GM12873 (cell line): ENCODE results near the gene ZNF436.

ENCODE experiments used
- TF ChIP-seq, protein P1 (sequence below): IDR thresholded peaks from 2 replicates; pipeline ENCODE4 v1.5.1; 2012; ENCODE audit warnings: low read depth, mild to moderate bottlenecking, moderate library complexity, low read length, control low read depth; ENCODE audit not compliant: insufficient read depth; ENCODE audit errors: missing control alignments

Gene ZNF436

DNA sequence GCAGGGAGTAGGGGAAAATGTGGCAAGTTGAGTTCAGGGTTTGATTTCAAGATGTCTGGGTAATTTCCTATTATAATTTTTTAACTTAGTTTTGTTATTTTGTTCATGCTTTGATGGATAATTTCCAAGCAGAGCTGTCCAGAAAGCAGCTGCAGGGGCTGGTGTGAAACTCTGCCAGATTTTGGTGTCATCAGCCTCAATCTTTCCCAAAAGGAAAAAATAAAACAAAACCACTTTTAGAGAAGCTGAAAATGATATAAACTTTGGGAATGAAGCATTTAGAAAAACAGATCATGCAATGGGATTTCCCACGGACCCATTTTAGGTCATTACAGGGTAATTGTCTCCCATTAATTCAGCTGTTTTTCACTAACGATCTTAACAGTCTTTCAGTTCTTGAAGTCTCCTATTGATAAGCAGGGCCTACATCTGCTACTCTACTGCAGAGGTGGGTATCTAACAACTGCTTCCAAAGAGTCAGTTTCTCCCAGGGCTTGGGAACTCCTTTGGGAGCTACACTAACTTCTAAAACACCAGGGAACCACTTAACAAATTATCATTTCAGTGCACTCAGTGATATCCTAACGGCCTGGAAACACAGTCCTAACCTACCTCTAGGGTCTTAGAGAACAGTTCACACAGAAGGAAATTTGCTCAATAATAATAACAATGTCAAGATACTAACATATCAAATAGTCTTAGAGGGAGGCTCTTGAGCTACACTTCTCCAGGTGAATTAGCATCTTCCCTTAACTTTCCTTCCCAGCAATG lies 12.3 kb downstream of the ZNF436 start:
- TF ChIP-seq, protein P1, sequence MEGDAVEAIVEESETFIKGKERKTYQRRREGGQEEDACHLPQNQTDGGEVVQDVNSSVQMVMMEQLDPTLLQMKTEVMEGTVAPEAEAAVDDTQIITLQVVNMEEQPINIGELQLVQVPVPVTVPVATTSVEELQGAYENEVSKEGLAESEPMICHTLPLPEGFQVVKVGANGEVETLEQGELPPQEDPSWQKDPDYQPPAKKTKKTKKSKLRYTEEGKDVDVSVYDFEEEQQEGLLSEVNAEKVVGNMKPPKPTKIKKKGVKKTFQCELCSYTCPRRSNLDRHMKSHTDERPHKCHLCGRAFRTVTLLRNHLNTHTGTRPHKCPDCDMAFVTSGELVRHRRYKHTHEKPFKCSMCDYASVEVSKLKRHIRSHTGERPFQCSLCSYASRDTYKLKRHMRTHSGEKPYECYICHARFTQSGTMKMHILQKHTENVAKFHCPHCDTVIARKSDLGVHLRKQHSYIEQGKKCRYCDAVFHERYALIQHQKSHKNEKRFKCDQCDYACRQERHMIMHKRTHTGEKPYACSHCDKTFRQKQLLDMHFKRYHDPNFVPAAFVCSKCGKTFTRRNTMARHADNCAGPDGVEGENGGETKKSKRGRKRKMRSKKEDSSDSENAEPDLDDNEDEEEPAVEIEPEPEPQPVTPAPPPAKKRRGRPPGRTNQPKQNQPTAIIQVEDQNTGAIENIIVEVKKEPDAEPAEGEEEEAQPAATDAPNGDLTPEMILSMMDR: no peak

DNA sequence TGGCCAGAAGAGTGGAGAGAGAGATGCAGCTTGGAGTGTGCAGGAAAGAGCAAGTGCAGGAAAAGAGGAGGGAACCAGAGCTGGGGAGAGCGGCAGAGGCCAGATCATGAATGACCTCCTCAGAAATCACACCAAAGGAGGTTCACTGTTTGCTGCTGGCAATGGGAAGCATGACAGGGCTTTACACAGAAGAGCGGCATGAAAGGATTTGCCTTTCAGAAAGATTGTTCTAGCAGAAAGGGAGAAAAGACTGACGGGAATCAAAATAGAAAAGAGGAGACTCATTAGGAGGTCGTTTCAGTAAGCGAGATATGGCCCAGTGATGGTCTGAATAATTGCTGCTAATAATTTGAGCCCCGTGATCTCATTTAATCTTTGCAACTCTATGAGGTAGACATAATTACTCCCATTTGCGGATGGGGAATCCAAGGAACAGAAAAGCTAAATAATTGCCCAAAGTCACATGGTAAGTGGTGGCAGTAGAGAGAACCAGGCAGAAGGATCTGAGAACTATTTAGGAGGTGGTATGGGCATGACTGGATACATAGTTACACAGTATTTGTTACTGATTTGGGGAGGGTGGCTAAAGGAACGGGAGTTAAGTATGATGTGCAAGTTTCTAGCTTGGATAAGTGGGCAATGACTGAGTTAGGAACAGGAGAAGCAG lies 13.0 kb downstream of the ZNF436 start:
- TF ChIP-seq, protein P1: no peak

DNA sequence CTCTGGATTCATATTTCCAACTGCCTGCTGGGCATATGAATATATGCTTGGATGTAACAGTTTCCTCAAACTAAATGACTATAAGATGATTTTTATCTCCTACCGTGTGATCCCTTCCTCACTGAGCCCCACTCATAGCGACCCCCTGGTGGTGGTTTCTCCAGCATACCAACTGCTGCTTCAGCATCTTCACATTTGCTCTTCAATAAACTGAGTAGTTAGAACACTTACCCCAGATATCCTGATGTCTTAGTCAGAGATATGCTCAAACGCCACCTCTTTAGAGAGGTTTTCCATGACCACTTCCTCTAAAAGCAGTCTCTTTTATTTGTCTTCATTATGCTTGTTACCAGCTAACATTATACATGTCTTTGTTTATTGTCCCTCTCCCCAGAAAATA lies 15.4 kb downstream of the ZNF436 start:
- TF ChIP-seq, protein P1: peak; percentile 15

DNA sequence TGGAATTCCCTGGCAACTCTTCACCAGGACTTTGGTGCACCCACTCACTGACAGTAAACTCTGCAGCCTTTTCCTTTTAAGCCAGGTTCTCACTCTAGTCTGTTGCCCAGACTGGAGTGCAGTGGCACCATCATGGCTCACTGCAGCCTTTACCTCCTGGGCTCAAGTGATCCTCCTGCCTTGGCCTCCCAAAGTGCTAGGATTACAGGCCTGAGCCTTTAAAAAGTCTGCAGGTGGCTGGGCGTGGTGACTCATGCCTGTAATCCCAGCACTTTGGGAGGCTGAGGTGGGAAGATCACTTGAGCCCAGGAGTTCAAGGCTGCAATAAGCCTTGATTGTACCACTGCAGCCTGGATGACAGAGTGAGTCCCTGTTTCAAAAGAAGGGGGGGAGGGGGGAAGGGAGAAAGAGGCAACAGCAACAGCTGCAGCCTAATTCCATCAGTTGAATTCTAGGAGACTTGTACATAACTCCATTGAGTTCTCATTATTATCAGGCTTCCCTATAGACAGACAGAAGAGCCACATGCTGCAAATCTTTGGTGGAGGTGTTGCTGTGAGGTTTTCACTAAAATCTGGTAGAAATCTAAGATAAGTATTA lies 17.4 kb downstream of the ZNF436 start:
- TF ChIP-seq, protein P1: no peak

DNA sequence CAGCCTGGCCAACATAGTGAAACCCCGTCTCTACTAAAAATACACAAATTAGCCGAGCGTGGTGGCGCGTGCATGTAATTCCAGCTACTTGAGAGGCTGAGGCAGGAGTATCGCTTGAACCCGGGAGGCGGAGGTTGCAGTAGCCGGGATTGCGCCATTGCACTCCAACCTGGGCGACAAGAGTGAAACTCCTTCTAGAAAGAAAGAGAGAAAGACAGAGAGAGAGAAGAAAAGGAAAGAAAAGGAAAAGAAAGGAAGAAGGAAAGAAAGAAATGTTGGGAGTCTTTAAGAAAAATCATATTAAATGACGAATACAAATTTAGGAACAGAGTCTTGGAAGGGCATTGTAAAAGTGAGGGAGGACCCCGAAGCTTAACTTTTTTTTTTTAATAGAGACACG lies 23.7 kb downstream of the ZNF436 start:
- TF ChIP-seq, protein P1: no peak

DNA sequence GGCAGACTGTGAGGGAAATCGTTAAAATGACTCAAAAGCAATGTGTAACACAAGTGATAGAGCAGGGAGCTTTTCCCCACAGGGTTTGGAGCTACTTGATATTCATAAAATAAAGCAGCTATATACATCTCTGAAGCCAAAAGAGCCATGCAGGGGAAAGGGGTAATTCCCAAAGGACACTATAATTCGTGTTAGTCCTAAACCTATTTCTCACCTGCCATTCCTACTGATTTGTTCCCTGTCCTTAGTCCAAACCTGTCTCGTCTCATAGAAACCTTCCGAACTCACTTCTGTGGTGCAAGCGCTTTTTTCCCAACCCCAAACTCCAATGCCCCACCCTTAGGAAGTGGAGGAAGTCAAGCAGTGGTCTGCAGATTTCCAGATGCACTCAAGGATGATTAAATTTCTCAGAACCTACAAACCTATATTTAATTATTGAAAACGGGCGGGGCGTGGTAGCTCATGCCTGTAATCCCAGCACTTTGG lies 24.6 kb downstream of the ZNF436 start:
- TF ChIP-seq, protein P1: no peak
